Inflammatory macrophage treated with lipopolysaccharide for 1 hour (primary cell): ENCODE data around the gene FER.

Source experiments
- DNase-seq, 2 donors: peaks; one replicate each; pipeline ENCODE4 v3.0.0-alpha.2; 2020 to 2022

The FER gene

GRCh38 chr5:109196087-109196822 is 448.6 kb downstream of the FER start:
- DNase-seq, result no peak

GRCh38 chr5:109196823-109197160 is 449.1 kb downstream of the FER start:
- DNase-seq, result no peak

- no peak for DNase-seq
Observed at GRCh38 chr5:109199289-109199688, 451.6 kb downstream of the FER start.

GRCh38 chr5:109199799-109200620 is 452.3 kb downstream of the FER start:
- no peak for DNase-seq

- no peak for DNase-seq
Observed at GRCh38 chr5:109215040-109215439, 467.3 kb downstream of the FER start.

- no peak for DNase-seq
Observed at GRCh38 chr5:109218818-109219217, 471.1 kb downstream of the FER start.

- DNase-seq, result no peak
Observed at GRCh38 chr5:109223531-109223930, 475.8 kb downstream of the FER start.

- DNase-seq, result no peak
Observed at GRCh38 chr5:109224276-109224882, 476.7 kb downstream of the FER start.

- no peak for DNase-seq
Observed at GRCh38 chr5:109225716-109226625, 478.3 kb downstream of the FER start.

- DNase-seq, result no peak
Observed at GRCh38 chr5:109230369-109230768, 482.7 kb downstream of the FER start.

GRCh38 chr5:109231331-109231730 is 483.6 kb downstream of the FER start:
- no peak for DNase-seq

- no peak for DNase-seq
Observed at GRCh38 chr5:109234381-109234780, 486.7 kb downstream of the FER start.

- no peak for DNase-seq
Observed at GRCh38 chr5:109239456-109239855, 491.8 kb downstream of the FER start.

GRCh38 chr5:109242518-109242917 is 494.8 kb downstream of the FER start:
- DNase-seq, result no peak

GRCh38 chr5:109246395-109246794 is 498.7 kb downstream of the FER start:
- no peak for DNase-seq
